Parathyroid adenoma (tissue), 2 donors: ENCODE measurements around the gene DCXR.

ENCODE experiments used
- H2AFZ ChIP-seq: fragments of 300-600 bp; sonication (generic); one replicate; pipeline ENCODE4 v1.7.0; 2017; ENCODE audit warnings: antibody characterized with exemption, mild to moderate bottlenecking
- H3K27ac ChIP-seq: fragments of 300-600 bp; sonication (generic); one replicate; pipeline ENCODE4 v1.7.0; 2017
- H3K27me3 ChIP-seq: fragments of 300-600 bp; sonication (generic); one replicate; pipeline ENCODE4 v1.7.0; 2017; ENCODE audit warnings: low read length; ENCODE audit not compliant: control insufficient read depth, insufficient read depth
- H3K36me3 ChIP-seq: fragments of 300-600 bp; sonication (generic); one replicate; pipeline ENCODE4 v1.7.0; 2017; ENCODE audit warnings: low read length; ENCODE audit not compliant: control insufficient read depth, insufficient read depth
- H3K4me1 ChIP-seq: fragments of 300-600 bp; sonication (generic); one replicate; pipeline ENCODE4 v1.7.0; 2017; ENCODE audit warnings: control low read depth
- H3K4me2 ChIP-seq: fragments of 300-600 bp; sonication (generic); one replicate; pipeline ENCODE4 v1.7.0; 2017; ENCODE audit warnings: low read length
- H3K4me3 ChIP-seq: fragments of 300-600 bp; sonication (generic); one replicate; pipeline ENCODE4 v1.7.0; 2017; ENCODE audit warnings: low read depth, low read length
- H3K79me2 ChIP-seq: fragments of 300-600 bp; sonication (generic); one replicate; pipeline ENCODE4 v1.7.0; 2017; ENCODE audit warnings: control low read depth
- H3K9ac ChIP-seq: fragments of 300-600 bp; sonication (generic); one replicate; pipeline ENCODE4 v1.7.0; 2017; ENCODE audit warnings: mild to moderate bottlenecking
- H3K9me3 ChIP-seq: fragments of 300-600 bp; sonication (generic); one replicate; pipeline ENCODE4 v1.7.0; 2017; ENCODE audit warnings: low read length; ENCODE audit not compliant: control insufficient read depth
- CTCF ChIP-seq: fragments of 300-600 bp; sonication (generic); IDR thresholded peaks from one replicate; pipeline ENCODE4 v1.7.0; 2017; ENCODE audit warnings: antibody characterized with exemption, mild to moderate bottlenecking
- donor health status: primary hyperparathyroidism.

DCXR gene

GRCh38 chr17:82035956-82036633, 1.4 kb downstream of the DCXR start:
- Histone ChIP-seq H3K9ac (no peak overlapping the region), H3K4me2 (peak overlapping the region; percentile 95), H3K27me3 (no peaks in the 10 kb centered on the region), H3K4me3 (peak overlapping the region; percentile 87), H3K9me3 (no peaks in the 10 kb centered on the region), H2AFZ (no peak overlapping the region), H3K27ac (peak overlapping the region; percentile 86), H3K36me3 (no peaks in the 10 kb centered on the region), H3K4me1 (peaks cover 4% of the 10 kb centered on the region), H3K79me2 (no peaks in the 10 kb centered on the region)
- TF ChIP-seq CTCF: no peak

- Histone ChIP-seq H3K9me3 (no peaks in the 10 kb centered on the region), H3K4me3 (no peak overlapping the region), H3K4me1 (peaks cover 4% of the 10 kb centered on the region), H3K27me3 (no peaks in the 10 kb centered on the region), H2AFZ (no peak overlapping the region), H3K4me2 (no peak overlapping the region), H3K36me3 (no peaks in the 10 kb centered on the region), H3K27ac (no peak overlapping the region), H3K79me2 (no peaks in the 10 kb centered on the region), H3K9ac (no peak overlapping the region)
- no peak for TF ChIP-seq CTCF
Measured at GRCh38 chr17:82035488-82035887, 2.0 kb downstream of the DCXR start.

- TF ChIP-seq CTCF: no peak
- H3K9me3 ChIP-seq: no peaks in the 10 kb centered on the region
- no peaks in the 10 kb centered on the region for H3K79me2 ChIP-seq
- H3K4me2 ChIP-seq: no peak overlapping the region
- H3K9ac ChIP-seq: no peak overlapping the region
- H3K27me3 ChIP-seq: no peaks in the 10 kb centered on the region
- H3K36me3 ChIP-seq: no peaks in the 10 kb centered on the region
- H2AFZ ChIP-seq: no peak overlapping the region
- no peak overlapping the region for H3K27ac ChIP-seq
- no peak overlapping the region for H3K4me3 ChIP-seq
- peaks cover 10% of the 10 kb centered on the region for H3K4me1 ChIP-seq
Measured at GRCh38 chr17:82034371-82035011, 3.0 kb downstream of the DCXR start.

GRCh38 chr17:82033359-82034085, 4.0 kb downstream of the DCXR start:
- no peak overlapping the region for H3K27ac ChIP-seq
- H3K4me3 ChIP-seq: no peak overlapping the region
- H3K4me2 ChIP-seq: no peak overlapping the region
- no peaks in the 10 kb centered on the region for H3K79me2 ChIP-seq
- H3K4me1 ChIP-seq: peaks cover 10% of the 10 kb centered on the region
- H3K9ac ChIP-seq: no peak overlapping the region
- no peak overlapping the region for H2AFZ ChIP-seq
- H3K36me3 ChIP-seq: no peaks in the 10 kb centered on the region
- H3K9me3 ChIP-seq: no peaks in the 10 kb centered on the region
- TF ChIP-seq CTCF: no peak
- no peaks in the 10 kb centered on the region for H3K27me3 ChIP-seq
